Measurements from ENCODE around the gene MRPS21.
"Not testable (repeated sequence)": the region's sequence is repeated elsewhere in the genome, so short reads cannot be mapped to it uniquely, and the experiment has no call there.

MRPS21 gene

GRCh38 chr1:150281758-150282557 lies 11.7 kb upstream of the MRPS21 start, which contains the start of gene CIART:
CIART (plus strand) TSS chr1:150282554; CDS start chr1:150283268, 714 bp downstream.
- peak; percentile 88 for DNase-seq

GRCh38 chr1:150282558-150282958 lies 11.1 kb upstream of the MRPS21 start:
- DNase-seq, result no peak

- no peak for DNase-seq
Measured at GRCh38 chr1:150283260-150283659, 10.4 kb upstream of the MRPS21 start.

GRCh38 chr1:150288382-150288781 lies 5.3 kb upstream of the MRPS21 start:
- DNase-seq, result no peak

- DNase-seq, result no peak
Measured at GRCh38 chr1:150288822-150289221, 4.8 kb upstream of the MRPS21 start.

- DNase-seq, result no peak
Measured at GRCh38 chr1:150295476-150295875, 1.8 kb downstream of the MRPS21 start.

- DNase-seq, result no peak
Measured at GRCh38 chr1:150299716-150300115, 6.1 kb downstream of the MRPS21 start.

GRCh38 chr1:150302338-150302737 lies 8.7 kb downstream of the MRPS21 start:
- no peak for DNase-seq

GRCh38 chr1:150302902-150303301 lies 9.2 kb downstream of the MRPS21 start:
- DNase-seq, result no peak

- DNase-seq, result not testable (repeated sequence)
Measured at GRCh38 chr1:150308585-150308984, 14.9 kb downstream of the MRPS21 start.

- DNase-seq, result peak; percentile 30
Measured at GRCh38 chr1:150309758-150310508, 16.3 kb downstream of the MRPS21 start.

- DNase-seq, result no peak
Measured at GRCh38 chr1:150311762-150312161, 18.1 kb downstream of the MRPS21 start.

GRCh38 chr1:150314691-150315090 lies 21.0 kb downstream of the MRPS21 start:
- not testable (repeated sequence) for DNase-seq

- peak; percentile 13 for DNase-seq
Measured at GRCh38 chr1:150320667-150320978, 27.0 kb downstream of the MRPS21 start.

GRCh38 chr1:150321826-150322166 lies 28.1 kb downstream of the MRPS21 start:
- DNase-seq, result peak; percentile 48

- DNase-seq, result peak; percentile 21
Measured at GRCh38 chr1:150322310-150322709, 28.6 kb downstream of the MRPS21 start.

GRCh38 chr1:150332651-150333290 lies 39.1 kb downstream of the MRPS21 start:
- DNase-seq, result no peak

GRCh38 chr1:150346316-150346715 lies 52.7 kb downstream of the MRPS21 start:
- no peak for DNase-seq

- no peak for DNase-seq
Measured at GRCh38 chr1:150352866-150353265, 59.2 kb downstream of the MRPS21 start.

Measured in hematopoietic multipotent progenitor cell treated with erythropoietin and hydrocortisone succinate and interleukin-3 and kit ligand, for 6 days (in vitro differentiated cells).